ENCODE data around the gene NFE2L1.
"Not testable (repeated sequence)": the region's sequence is repeated elsewhere in the genome, so short reads cannot be mapped to it uniquely, and the experiment has no call there.

NFE2L1 gene

DNA sequence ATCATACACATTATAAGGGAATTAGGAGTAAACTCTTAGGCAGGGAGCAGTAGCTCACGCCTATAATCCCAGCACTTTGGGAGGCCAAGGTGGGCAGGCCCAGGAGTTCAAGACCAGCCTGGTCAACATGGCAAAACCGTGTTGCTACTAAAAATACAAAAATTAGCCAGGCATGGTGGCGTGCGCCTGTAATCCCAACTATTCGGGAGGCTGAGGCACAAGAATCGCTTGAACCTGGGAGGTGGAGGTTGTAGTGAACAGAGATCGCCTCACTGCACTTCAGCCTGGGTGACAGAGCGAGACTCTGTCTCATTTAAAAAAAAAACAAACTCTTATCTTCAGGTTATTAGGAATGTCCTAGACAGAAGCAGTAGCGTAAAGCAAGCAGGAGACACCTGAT lies 24.7 kb downstream of the NFE2L1 start:
- DNase-seq, result not testable (repeated sequence)

DNA sequence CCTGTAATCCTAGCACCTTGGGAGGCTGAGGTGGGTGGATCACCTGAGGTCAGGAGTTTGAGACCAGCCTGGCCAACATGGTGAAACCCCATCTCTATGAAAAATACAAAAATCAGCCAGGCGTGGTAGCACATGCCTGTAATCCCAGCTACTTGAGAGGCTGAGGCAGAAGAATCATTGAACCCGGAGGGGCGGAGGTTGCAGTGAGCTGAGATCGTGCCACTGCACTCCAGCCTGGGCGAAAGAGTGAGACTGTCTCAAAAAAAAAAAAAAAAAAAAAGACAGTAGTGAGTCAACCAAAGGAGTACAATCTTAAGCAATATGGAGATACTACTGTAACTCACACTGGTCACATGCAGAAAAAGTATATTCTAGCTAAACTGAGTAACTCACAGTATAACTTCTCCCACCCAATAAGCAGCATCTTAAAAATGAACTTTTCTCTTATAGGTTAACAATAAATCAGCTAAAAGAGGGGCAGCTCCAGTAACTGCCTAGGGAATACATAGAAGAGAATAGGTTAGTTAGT lies 25.5 kb downstream of the NFE2L1 start:
- DNase-seq, result not testable (repeated sequence)

DNA sequence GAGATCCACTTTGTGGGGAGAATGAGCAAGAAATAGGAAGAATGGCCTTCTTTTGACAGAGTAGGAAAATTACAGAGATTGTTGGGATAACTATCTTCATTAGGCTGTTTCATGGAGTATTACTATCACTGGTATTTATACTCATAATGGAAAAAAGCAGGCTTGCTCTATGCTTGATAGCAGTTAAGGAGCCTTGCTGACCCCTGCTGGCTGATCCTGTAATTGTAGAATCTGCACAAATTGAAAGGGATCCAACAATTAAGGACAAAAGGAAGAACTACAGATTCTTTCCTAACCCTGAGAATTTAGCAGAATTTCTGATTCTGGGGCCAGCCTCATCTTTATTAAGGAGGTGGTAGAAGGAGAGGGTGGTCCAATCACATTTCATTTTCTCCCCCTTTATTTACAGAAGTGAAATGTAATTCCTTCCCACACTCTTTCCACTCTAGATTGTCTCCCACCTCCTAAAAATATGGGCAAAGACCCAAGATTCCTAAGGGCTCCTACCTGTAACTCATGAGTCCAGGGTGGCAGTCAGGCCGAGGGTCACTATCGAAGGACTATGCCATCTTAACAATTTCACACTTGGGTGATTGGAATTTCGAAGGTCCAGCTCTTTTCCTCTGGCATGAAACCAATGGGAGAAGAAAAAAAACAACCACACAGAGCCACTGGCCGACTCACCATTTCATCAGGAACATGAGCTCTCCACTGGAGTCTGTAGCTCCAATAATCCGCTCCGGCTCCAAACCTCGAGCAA lies 26.3 kb downstream of the NFE2L1 start:
- DNase-seq, result peak; percentile 82

DNA sequence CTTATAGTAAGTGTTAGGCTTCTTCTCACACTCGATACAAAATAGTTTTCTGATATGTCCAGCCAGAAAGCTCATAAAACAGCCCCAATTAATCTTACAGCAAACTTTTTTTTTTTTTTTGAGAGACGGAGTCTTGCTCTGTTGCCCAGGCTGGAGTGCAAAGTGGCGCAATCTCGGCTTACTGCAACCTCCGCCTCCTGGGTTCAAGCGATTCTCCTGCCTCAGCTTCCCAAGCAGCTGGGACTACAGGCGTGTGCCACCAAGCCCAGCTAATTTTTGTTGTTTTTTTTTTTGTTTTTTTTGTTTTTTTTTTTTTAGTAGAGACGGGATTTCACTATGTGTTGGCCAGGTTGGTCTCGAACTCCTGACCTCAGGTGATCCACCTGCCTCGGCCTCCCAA lies 29.0 kb downstream of the NFE2L1 start:
- not testable (repeated sequence) for DNase-seq

DNA sequence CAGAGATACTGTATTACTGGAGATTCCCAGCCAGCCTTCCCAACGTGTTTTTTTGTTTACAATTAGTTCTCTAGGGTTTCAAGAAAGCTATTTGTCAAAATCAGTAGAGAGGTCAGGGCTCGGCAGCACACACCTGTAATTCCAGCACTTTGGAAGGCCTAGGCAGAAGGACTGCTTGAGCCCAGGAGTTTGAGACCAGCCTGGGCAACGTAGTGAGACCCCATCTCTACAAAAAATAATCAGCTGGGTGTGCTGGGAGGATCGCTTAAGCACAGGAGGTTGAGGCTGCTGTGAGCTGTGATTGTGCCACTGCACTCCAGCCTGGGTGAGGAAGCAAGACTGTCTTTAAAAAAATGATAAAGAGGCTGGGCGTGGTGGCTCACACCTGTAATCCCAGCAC lies 33.7 kb downstream of the NFE2L1 start:
- DNase-seq, result no peak

DNA sequence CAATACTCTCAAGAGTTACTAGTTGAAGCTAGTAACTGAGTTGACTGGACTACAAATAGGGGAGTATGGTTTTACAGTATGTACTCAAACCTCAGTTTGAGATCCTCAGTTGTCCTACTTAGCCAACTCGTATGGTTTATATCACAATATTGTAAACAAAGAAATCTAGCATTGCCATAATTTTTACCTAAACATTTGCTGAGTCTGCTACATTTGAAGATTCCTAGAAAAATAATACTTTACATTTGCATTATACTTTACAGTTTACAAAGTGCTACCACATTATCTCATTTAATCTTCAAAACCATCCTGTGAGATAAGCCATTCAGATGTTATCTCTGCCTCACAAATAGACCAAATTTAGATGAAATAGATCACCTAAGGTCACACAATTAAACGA lies 36.8 kb downstream of the NFE2L1 start:
- DNase-seq, result no peak

DNA sequence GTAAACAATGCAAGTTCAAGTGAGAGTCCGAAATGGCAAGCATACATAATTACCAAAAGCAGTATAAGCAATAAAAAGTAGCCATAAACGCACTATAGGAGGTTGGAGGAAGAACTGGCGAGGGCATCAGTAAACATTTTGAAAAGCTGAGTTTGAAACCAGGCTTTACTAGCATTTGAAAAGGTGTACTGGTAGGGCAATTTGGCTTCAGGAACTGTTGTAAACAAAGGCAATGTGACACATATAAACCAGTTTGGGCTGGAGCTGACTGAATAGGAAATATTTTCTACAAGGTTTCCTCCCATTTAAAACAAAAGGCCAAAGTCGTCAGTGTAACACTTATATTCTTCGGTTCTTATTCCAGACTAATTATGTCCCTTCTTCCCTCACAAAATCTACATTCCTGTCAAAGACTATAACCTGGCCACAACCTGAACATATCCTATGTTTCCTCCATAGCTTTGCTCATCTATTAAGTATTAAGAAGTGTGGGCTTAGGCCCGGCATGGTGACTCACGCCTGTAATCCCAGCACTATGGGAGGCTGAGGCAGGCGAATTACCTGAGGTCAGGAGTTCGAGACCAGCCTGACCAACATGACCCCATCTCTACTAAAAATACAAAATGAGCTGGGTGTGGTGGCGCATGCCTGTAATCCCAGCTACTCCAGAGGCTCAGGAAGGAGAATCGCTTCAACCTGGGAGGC lies 45.3 kb downstream of the NFE2L1 start:
- DNase-seq, result no peak

DNA sequence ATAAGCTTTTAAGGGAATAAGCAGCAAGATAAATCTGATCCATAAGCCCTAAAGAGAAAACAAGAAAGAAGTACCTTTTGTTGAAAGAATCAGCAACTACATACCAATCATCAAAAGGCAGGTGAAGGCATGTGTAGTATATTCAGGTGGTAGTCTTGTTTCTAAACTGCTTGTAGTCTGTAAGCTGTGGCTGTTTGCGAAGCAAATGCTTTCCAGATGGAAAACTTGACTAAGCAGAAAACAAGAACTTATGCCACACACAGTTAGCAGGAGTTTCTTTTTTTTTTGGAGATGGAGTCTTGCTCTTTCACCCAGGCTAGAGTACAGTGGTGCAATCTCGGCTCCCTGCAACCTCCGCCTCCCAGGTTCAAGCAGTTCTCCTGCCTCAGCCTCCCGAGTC lies 47.5 kb downstream of the NFE2L1 start:
- no peak for DNase-seq

DNA sequence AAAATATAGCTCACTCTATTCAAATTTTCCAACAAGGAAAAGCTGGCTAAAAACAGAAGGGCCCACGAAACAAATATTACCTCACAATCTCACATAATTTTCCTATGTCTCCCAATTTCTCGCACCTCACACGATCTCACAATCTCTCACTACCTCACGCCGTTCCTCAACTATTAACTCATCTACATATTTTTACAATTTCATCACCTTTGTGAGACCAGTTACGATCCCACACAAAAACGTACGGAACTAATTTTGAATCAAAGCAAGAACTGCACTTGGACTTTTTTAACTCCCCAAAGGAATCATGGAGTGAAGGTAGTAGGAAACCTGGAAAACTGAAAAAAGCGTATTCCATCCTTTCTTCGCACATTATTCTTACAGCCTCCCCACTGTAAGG lies 52.0 kb downstream of the NFE2L1 start:
- DNase-seq, result no peak

DNA sequence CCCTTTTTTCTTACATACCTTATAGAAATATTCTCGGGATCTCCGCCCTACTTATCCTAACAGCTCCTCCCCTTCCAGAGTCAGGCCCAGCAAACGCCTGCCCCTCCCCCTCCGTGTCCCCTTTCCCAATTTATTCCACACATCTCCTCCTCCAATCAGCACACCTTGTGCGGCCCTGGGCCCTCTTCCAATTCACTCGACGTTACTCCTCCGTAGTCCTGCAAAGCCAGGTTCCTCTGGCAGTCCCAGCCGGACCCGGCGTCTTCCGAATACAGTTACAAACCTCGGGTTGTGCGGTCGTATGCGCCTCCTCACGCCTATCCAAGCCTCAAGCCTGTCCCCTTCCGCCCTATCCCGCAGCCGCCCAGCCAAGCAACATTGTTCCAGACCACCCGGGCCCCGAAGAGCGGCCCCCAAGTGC lies 52.4 kb downstream of the NFE2L1 start:
- no peak for DNase-seq

DNA sequence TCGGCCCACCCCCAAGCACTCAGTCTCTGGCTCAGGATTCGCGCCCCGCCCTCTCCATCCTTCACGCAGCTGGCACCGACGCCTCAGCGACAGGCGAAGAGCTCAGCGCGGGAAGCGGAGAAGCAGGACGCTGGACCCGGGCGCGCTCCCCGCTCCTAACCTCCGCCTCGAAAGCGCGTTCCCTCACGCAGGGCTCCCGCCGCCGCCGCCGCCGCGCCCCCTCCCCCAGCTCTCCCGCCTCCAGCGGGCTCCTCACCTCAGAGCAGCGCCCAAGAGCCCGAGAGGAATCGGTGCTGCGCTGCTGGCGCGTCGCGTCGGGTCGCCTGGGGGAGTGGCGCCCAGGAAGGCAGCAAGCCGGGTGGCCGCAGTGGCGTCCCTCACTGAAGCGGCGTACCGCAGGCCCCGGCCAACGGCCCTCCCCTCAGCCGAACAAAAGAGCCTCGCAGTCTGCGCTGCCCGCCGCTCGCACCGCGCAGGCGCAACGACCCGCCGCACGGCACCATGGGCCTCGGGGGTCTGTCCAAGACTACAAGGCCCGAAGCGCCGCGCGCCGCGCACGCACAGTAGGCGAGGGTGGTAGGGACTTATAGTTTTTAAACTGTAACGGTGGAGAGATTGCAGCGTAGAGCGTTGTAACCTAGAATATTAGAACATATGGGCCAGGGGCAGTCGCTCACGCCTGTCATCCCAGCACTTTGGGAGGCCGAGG lies 53.0 kb downstream of the NFE2L1 start, which contains the start of gene CBX1:
Gene CBX1, minus strand, starts transcription at position 467 of the 709 bp plus-strand sequence. CDS start 24,474 bp downstream, outside the sequence.
- DNase-seq, result peak; percentile 97

DNA sequence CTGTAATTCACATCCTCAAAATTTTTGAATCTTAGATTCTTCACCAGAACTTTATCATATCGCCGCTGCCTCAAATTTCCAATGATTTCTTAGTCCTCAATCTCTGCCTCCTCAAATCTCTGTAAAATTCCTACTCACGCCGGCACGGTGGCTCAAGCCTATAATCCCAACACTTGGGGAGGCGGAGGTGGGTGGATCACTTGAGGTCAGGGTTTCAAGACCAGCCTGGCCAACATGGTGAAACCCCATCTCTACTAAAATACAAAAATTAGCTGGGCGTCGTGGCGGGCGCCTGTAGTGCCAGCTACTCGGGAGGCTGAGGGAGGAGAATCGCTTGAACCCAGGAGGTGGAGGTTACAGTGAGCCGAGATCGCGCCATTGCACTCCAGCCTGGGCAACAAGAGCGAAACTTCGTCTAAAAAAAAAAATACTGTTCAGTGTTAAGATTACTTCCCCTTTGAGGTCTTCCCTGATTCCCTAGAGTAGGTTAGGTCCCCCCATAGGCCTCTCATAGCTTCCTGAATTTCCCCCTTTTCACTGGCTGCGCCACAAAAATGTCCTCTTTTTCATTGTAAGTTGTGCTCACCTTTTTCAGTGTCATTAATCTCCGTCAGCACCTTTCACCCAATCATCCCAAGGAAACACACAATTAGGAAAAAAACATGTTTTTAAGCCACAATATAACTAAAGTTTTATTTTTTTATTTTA lies 54.0 kb downstream of the NFE2L1 start:
- no peak for DNase-seq

DNA sequence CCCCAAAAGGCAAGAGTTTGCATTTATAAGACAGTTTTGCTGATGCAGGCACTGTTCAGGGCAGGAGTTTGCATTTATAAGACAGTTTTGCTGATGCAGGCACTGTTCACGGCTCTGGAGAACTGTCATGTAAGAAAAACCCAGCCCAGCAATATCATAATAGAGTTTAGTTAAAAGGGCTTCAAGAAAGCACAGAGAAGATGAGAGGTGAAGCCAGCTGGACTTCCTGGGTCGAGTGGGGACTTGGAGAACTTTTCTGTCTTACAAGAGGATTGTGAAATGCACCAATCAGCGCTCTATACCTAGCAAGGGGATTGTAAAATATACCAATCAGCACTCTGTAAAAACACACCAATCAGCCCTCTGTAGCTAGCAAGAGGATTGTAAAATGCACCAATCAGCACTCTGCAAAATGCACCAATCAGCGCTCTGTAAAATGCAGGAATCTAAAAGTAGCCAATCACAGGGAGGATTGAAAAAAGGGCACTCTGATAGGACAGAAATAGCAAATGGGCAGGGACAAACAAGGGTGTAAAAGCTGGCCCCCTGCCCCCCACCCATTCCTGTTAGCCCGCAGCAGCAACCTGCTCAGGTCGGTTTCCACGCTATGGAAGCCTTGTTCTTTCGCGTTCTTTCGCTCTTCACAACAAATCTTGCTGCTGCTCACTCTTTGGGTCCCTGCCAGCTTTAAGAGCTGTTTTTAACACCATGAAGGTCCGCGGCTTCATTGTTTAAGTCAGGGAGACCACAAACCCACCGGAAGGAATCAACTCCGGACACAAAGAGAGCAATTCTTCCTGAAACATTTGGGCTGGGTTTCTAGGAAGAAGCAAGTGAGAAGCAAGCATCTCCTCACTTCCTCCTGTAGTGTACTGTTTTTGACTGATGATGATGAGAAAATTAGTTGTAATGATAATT lies 54.9 kb downstream of the NFE2L1 start:
- peak; percentile 56 for DNase-seq

DNA sequence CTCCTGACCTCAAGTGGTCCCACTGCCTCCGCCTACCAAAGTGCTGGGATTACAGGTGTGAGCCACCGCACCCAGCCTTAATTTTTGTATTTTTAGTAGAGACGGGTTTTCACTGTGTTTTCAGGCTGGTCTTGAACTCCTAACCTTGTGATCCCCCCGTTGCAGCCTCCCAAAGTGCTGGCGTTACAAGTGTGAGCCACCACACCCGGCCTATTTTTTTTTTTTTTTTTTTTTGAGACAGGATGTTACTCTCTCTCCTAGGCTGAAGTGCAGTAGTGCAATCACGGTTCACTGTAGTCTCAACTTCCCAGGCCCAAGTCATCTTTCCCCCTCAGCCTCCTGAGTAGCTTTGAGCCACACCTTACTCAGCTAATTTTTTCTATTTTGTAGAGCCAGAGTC lies 56.3 kb downstream of the NFE2L1 start:
- no peak for DNase-seq

DNA sequence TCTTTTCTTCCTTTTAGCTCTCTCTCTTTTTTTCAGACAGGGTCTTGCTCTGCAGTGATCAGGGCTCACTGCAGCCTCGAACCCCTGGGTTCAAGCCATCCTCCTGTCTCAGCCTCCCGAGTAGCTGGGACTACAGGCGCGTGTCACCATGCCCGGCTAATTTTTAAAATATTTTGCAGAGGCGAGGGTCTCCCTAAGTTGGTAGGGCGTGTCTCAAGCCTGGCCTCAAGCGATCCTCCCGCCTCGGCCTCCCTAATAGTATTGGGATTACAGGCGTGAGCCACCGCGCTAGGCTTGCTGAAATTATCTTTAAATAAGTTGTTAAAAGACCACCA lies 58.6 kb downstream of the NFE2L1 start:
- no peak for DNase-seq

DNA sequence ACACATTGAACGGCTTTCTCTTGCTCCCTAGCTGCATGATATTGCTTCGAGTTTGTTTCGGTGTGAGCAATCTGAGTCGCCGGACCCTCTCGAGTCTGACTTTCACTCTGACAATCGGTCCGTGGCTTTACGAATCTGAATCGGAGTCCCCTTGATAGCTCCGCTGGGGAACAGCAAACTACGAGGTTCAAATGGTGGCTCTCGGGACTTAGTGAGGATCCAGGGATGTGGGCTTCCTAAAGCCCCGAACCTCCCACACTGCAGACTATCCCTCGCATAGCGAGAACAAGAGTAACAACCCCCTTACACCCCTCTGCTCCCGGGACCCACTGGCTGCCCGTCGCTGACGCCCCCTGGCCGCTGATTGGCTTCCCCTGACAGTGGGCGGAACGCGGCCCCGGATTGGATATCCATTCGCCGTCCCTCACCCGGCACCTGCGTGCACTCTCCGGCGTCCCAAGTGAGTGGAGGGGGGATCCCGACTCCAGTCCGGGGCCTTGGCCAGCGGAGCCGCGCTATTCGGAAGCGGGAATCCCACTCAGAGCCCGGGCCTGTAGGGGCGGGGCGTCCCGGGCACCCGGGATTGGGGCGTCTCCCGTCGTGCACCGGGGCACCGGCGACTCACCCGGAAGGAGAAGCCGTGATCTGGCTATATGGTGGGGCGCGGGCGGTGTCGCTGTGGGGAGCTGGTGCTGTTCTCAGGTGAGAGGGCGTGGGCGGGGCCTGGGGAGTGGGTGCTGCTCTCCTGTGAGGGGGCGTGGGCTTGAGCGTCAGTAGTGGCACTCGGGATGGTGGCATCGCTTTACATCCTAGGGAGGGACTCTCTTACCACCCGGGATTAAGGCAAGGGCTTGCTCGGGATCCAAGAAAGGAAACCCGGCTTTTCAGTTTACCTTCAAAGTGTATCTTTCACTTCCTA lies 59.2 kb downstream of the NFE2L1 start, which contains the start of gene SNX11:
Gene SNX11, plus strand, starts transcription at position 630 of the 919 bp plus-strand sequence. CDS start 4,278 bp downstream, outside the sequence.
- DNase-seq, result peak; percentile 94

DNA sequence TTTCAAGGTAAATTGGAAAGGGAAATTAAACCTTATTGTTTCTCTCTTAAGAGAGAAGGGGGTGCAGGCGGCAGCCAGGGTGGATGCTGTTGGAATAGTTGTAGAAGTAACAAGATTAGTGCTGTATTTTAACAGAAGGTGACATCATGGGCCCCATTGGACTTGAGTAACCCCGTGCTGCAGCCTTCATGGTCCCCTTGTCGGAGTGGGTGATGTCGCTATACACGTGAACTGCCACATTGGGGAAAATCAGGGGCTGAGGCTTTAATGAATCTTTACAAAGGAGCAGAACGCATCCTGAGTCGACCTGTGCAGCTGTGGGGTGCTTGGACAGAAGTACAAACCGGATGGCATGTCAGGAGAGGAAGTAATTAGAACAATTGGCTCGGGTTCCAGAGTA lies 62.6 kb downstream of the NFE2L1 start:
- no peak for DNase-seq

Data from activated CD4-positive, alpha-beta T cell treated with anti-CD3 and anti-CD28 coated beads for 48 hours (primary cell).